Activated CD8-positive, alpha-beta memory T cell treated with anti-CD3 and anti-CD28 coated beads for 4 hours (primary cell): ENCODE results near the gene NNT.
A peak's percentile ranks its signal among the peaks of the same experiment; 100 is the strongest.
"Not testable (repeated sequence)": the region's sequence is repeated elsewhere in the genome, so short reads cannot be mapped to it uniquely, and the experiment has no call there.

Experiments
- DNase-seq, 2 donors: peaks; one replicate each; pipeline ENCODE4 v3.0.0-alpha.2; 2020; ENCODE audit warnings: low read depth in 2 of 2

Gene NNT

DNA sequence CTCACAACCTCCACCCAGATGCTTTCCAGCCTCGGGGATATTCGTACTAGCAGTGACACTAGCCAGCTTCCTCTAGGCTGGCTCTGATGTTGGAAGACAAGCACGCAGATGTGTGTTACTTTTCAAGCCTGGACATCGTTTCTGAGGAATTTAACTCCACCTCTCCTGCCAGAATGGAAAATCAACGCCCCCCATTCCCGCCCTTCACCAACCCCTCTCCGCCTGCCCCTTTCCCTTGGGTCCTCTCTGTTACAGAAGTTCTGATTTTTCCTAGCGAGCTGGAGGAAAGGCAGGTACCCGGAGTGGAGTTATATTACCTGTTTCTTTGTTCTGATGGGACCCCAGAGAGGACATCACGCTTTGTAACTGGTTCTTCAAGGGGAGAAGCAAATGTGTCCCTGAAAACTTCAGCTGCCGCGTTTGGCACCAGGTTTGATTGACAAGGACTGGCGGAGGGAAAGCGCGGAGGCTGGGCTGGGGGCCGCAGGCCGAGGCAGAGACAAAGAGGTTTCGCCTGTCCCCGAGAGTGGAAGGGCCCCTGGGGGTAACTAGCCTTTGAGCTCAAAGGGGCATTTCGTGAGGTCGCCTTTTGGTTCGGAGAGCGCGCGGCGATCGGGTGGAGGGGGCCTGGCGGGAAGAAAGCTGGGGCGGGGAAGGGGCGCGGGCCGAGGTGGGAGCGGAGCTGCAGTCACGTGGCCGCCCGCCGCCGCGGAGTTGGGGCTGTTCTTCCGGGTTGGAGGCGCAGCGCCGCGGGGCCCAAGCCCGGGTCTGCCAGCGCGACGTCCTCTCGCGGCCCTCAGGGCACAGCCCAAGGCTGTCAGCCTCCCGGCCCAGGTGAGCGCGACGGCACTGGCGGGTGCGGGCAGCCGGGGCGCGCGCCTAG, at the start of gene NNT:
Gene NNT (plus strand): TSS at position 720 of the 883 bp plus-strand sequence. CDS start 6,016 bp downstream, outside the sequence.
- peak; percentile 46 to 50 for DNase-seq

DNA sequence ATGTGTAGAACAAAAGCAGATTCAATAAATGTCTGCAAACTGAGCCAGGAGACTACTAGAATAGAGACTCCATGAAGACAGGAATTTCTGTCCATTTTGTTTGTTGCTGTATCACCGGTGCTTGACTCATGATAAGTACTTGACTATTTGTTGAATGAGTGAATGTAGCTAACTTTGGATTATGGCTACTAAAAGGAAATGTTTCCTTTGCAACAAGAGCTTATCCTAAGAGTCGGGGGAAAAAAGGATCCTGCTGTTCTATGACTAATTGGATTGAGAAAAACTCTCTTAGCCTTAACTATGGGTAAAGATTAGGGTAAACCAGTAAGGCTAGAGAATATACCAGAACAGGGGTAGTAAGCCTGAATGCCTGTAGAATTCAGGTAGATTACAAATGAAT, 49.6 kb upstream of the NNT start:
- no peak for DNase-seq

DNA sequence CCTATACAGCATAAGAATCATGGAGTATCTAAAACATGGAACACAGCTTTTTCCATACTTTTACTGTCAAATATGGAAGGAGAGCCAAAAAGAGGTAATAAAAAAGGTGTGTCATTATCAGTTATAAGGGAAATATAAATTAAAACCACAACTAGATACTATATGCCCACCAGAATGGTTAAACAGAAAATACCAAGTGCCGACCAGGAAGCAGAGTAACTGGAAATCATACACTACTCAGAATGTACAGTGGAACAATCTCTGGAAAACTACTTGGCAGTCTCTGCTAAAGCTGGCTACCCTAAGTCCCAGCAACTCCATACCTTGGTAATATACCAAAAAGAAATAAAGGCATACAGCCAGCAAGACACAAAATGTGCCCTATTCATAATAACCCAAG, 48.5 kb upstream of the NNT start:
- DNase-seq: no peak

DNA sequence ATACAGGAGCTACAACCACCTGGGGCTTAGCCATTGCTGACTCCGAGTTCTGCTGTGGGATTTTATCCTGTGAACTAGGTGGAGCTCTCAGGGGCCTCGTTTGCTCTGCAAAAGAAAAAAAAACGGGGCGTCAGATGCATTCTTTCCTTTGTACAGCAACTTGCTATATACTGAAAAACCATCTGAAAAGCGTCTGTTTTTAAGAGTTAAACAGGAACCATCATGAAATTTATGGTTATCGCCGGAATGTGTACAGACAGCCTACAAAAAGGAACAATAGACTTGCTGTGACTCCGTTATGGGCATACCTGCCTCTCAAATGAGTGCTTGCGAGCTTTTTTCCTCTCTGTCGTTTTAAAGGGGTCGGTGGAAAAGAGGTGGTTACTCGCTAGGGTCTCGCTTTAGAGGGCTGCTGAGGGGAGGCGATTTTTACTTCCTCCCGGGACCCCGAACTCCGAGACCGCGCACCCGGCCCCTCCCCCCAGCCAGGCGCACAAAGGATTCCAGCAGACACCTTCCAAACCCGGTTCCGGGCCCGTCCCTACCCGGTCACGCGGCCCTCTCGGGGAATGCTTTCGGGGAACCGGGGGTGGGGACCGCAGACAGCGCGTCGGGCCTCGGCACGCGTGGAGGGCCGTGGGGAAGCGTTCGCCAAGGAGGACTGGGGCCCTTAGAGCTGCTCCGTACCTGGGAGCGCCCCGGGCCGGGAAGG, 46.9 kb upstream of the NNT start:
- DNase-seq: peak; percentile 17 to 19

DNA sequence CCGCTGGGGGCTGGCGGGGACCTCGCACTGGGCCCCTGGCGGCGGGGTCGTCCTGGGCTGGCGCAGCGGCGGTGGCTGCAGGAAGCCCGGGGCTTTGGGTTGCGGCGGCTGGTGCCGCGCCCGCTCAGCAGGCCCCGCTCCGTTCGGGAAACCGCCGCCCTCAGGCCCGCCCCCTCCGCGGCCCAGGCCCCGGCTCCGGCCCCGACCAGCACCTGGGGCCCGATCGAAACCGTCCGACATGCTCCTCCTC, 46.4 kb upstream of the NNT start:
- DNase-seq: not testable (repeated sequence)

DNA sequence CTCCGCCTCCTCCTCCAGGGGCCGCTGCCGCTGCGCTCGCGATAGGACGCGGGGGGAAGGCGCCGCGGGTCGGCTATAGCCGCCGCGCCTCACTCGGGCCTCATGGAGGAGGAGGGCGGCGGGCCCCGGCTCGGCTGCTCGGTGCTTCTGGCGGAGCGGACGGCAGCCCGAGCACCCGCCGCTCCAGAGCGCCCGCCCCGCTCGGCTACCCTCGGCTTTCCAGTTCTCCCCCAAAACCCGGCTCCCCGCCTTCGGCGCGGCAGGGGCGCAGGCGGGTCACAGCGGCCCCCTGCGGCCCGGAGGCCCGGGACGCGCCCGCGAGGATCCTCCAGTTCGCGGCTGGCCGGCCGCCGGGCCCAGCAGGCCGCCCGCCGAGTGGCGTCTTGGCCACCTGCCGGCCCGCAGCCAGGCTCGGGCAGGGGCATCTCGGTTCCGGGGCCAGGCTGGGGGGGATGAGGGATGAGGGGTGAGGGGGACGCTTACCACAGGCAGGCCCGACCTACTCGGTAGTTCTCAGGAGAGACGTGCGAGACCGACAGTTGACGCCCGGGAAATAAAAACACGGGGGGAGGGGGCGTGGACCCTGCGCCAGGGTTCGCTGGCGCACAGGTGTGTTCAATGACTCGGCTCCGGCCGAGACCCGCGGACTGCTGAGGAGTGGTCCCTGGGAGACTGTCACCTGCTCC, 46.0 kb upstream of the NNT start, which contains the start of gene PAIP1:
Gene PAIP1 (minus strand): TSS at position 221 of the 686 bp plus-strand sequence. CDS start 231 bp downstream, outside the sequence.
- peak; percentile 63 to 64 for DNase-seq

DNA sequence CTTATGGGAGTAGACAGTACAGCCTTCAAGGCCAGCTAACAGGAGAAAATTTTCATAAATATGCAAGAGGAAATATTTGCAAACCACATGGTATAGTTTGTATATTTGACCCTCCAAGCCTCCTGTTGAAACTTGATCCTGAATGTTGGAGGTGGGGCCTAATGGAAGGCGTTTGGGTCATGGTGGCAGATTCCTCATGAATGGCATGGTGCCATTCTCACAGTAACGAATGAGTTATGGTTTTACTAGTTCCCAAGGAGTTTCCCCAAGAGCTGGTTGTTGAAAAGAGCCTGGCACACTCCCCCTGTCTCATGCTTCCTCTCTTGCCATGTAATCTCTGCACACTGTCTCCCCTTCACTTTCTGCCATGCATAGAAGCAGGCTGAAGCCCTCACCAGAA, 42.9 kb upstream of the NNT start:
- no peak for DNase-seq

DNA sequence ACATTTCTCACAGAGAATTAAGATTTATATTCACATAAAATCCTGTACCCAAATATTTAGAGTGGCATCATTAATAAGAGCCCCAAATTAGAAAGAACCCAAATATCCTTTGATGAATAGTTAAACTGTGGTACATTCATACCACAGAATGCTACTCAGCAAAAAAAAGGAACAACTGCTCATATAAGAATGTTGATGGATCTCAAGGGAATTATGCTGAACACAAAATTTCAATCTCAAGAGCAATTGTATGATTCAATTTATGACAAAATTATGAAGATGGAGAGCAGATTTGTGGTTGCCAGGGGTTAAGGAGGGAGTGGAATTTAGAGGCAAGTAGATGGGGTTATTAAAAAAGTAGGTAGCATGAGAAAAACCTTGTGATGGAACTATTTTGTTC, 41.6 kb upstream of the NNT start:
- DNase-seq: no peak

DNA sequence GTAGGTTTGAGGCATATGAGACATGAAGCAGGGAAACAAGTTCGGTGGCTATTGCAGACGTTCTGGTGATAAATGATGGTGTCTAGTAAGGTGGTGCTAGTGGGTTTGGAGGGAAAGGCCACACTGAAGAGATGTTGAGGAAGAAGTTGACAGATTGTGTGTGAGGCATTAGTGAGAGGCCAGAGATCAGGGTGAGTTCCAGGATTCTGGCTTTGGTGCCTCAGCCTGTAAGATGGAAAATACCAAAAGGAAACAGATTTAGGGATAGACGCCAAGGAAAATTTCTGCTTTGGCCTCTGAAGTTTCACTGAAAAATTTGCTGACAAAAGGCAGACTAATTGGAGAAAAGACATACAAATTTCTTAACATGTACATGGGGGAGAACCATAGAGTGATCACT, 39.7 kb upstream of the NNT start:
- DNase-seq: no peak

DNA sequence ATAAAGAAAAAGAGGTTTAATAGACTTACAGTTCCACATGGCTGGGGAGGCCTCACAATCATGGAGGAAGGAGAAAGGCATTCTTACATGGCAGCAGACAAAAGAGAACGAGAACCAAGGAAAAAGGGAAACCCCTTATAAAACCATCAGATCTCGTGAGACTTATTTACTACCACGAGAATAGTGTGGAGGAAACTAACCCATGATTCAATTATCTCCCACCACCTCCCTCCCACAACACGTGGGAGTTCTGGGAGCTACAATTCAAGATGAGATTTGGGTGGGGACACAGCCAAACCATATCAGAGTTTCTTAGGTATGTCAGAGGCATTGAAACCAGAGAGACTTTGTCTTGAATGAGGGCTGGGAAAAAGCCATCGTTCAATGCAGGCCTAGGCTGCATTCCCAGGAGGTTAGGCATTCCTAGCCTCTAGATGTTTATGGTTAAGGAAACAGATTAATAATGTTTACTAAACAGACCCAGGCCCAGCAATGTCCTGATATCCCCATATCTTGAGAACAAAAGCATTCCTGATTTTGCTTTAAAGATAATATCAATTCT, 38.6 kb upstream of the NNT start:
- DNase-seq: no peak

DNA sequence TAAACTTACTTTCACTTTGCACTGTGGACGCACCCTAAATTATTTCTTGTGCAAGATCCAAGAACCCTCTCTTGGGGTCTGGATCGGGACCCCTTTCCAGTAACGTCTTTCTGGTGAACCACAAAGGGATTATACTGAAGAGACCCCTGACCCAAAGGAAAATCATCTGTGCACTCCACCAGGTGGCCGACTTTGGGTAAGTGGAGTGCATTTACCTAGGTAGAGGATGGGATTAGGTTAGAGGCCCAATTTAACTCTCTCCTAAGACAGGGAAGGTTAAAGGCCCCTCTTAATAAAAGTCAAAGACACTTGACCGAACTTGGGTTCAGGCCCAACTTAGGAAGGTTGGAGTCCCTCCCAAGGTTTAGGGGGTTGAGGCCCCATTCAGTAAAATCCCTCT, 37.9 kb upstream of the NNT start:
- no peak for DNase-seq

DNA sequence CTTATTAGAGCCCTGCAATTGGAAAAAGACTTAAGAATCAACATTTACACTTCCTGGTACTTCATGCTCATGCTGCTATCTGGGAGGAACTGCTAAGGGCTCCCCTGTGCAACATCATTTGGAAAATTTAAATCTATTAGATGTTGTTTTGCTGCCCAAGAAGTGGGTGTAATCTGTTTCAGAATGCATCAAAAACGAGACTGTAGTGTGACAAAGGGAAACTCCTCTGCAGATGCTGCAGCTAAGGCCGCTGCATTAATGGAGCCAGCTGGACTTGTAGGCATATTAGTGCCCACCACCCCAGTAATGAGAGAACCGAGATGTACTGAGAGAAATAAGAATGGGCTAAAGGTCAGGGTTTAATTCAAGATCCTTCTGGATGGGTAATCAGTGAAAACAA, 35.0 kb upstream of the NNT start:
- DNase-seq: no peak

DNA sequence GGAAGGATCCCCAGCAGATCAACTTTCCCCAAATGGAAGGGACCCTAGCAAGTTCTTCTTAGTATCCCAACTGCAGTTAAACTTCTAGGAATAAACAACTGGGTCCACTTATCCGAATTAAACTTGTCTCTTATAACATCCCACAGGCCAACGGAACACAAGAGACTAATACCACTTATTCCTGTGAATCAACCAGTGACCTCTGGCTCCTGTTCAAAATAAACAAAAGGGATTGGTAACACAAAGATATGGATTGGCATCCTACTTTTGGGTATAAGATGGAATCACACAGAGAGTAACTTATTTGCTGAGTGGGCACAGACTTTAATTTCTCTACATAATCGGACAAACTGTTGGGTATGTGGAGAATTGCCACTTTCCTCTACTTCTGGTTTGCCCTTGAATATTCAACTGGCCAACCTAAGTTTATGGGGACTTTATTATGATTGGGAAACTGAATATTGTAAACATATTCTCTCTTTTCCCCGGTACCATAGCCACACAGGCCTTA, 33.7 kb upstream of the NNT start:
- no peak for DNase-seq

DNA sequence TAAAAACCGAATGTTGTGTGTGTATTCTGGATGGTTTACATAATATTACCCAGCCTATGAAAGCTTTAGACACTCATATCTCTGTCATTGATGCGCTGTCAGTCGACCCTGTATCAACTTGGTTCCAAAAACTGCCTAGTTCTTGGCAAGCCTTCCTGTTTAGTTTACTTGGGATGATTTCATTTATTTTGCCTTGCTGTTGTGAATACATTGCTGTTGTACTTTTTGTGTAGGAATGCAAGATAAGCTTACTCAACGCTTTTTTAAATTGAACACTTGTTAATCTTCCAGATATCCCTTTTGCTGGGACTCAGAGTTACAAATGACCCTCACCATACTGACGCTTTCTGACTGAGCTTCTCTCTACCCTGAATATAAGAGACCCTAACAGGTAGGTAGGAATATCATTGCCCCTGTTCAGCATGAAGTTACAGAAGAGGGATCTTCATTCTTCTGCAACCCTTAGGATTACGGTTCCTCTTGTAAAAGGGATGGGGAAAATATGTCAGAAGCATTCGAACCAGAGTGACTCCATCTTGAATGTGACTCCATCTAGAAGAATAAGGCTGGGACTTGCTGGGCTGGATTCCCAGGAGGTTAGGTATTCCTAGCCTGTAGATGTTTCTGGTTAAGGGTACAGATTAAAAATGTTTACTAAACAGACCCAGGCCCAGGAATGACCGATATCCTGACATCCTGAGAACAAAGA, 32.4 kb upstream of the NNT start:
- DNase-seq: no peak

DNA sequence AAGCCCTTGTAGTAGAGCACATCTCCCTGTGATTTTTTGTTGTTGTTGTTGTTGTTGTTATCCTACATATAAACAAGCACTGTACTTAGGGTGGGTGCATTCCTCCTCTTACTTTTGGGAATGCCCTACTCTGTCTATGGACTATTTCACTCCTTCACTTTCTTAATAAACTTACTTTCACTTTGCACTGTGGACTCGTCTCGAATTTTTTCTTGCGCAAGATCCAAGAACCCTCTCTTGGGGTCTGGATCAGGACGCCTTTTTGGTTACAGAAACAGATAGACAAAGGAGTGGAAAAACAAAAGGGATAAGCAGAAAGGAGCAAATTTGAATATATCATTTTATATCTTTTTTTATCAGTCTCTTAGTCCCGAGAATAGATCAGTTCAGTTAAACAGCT, 31.7 kb upstream of the NNT start:
- DNase-seq: no peak

DNA sequence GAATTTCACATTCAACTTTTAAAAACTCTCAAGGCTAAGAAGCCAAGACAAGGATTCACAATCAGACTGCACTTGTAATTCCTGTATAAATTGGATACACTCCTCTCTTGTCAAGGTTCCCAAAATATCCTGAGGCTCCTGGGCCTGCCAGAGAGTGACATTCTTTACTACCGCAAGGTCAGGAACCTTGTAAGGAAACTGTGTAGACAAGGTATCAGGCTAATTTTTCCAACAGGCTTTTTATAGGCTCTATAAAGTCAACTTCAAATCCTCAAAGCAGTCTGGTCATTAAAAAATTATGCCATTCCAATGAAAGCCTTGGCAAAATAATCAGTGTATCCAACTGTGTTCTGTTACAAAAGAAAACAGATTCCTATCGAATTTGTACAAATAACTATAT, 30.6 kb upstream of the NNT start:
- no peak for DNase-seq

DNA sequence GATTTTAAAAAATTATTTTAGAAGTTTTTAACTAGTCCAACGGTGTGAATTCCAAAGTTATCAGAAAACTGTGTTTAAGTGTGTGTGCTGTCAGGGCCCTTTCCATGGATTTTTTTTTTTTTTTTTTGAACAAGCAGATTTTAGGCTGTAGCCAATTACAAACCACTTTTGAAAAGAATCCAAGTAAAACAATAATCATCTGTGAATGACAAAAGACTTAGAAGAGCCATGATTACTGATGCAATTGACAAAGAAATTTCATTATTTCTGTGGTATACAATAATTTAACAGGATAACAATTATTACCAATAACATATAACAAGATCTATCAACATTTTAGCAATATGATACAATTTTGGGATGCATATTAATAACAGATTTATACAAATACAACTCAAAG, 29.9 kb upstream of the NNT start:
- DNase-seq: no peak

DNA sequence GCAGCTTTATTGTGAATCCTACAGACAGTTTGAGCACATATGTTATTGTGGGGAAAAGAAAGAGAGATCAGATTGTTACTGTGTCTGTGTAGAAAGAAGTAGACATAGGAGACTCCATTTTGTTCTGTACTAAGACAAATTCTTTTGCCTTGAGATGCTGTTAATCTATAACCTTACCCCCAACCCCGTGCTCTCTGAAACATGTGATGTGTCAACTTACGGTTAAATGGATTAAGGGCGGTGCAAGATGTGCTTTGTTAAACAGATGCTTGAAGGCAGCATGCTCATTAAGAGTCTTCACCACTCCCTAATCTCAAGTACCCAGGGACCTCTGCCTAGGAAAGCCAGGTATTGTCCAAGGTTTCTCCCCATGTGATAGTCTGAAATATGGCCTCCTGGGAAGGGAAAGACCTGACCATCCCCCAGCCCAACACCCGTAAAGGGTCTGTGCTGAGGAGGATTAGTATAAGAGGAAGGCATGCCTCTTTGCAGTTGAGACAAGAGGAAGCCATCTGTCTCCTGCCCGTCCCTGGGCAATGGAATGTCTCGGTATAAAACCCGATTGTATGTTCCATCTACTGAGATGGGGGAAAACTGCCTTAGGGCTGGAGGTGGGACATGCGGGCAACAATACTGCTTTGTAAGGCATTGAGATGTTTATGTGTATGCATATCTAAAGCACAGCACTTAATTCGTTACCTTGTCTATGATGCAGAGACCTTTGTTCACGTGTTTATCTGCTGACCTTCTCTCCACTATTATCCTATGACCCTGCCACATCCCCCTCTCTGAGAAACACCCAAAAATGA, 22.4 kb upstream of the NNT start:
- not testable (repeated sequence) for DNase-seq

DNA sequence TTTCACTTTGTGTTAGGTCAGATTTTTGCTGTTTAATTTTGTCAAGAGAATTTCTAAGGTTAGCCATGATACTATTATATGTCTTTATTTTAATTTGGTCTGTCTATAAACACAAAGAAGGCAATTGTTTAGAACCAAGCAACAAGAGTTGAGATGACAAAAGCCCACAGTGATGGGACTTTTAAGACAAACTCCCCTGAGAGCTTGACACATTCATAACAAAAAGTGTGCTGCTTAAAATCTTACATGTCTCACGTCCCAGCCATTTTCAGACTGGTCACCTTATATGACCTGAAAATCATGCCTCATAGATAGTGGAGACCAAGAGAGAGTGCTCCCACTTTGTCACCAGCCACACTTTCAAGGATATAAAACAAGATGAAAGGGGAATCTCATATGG, 21.6 kb upstream of the NNT start:
- no peak for DNase-seq

DNA sequence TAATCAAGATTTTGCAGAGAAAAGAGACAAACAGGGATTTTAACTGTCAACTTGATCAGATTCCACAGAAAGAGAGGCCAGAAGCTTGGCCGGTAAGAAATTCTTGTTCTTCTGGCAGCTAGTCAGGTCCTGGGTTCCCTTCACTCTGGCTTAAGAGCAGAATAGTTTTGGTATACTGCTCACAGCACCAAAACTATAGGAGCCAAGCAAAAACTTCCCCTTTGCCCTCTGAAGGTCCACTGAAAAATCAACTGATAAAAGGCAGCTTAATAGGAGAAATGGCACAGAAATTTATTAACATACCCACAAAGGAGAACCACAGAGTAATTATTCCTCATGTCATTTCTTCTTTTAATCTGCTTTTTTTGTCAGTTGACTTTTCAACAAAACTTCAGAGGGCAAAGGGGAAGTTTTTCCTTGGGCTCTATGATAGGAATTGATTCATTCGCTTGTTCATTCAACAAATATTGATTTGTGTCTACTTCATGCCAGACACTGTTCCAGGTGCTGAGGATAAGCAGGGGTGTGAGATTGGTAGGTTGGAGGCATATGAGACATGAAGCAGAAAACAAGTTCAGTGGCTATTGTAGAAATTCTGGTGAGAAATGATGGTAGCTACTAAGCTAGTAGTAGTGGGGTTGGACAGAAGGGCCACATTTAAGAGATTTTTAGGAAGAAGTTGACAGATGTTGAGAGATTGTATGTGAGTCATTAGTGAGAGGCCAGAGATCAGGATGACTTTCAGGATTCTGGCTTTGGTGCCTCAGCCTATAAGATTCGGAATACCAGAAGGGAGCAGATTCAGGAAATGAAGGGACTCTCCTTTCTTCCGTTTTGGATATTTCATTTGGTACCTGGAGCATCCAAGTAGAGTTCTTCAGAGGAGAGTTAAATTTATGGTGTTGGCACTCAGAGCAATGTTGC, 20.6 kb upstream of the NNT start:
- no peak for DNase-seq
